Measurements from ENCODE around the gene TMEM116.
"Not testable (repeated sequence)": the region's sequence is repeated elsewhere in the genome, so short reads cannot be mapped to it uniquely, and the experiment has no call there.

TMEM116 gene

GRCh38 chr12:111975161-111975931 lies 37.6 kb downstream of the TMEM116 start:
- no peak for DNase-seq

DNA sequence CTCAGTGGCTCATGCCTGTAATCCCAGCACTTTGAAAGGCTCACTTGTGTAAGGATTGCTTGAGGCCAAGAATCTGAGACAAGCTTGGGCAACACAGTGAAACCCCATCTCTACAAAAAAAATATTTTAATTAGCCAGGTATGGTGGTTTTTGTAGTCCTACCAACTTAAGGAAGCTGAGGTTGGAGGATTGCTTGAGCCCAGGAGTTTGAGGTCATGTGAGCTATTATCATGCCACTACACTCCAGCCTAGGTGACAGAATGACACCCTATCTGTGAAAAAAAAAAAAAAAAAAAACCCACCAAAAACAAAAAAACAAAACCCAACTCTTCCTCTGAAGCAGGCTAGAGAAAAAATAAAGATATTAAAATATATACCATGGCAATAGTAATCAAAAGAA lies 41.2 kb downstream of the TMEM116 start:
- DNase-seq = no peak

DNA sequence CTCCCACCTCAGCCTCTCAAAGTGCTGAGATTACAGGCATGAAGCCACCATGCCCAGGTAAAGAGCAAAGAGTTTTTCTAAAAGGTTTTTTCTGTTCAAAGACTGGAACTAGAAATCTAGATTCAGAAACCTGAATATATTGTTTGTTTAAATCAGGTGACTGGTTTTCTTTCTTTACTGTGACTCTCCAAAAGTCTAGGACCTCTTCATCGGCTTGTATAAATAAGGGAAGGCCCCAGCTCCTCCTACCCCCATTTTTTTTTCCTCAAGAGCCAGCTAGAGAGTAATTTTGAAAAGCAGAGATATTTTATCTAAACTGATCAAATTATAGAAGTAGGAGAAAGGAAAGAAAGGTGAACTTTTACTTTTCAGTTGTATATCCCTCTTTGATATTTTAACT lies 48.0 kb downstream of the TMEM116 start:
- DNase-seq = no peak

DNA sequence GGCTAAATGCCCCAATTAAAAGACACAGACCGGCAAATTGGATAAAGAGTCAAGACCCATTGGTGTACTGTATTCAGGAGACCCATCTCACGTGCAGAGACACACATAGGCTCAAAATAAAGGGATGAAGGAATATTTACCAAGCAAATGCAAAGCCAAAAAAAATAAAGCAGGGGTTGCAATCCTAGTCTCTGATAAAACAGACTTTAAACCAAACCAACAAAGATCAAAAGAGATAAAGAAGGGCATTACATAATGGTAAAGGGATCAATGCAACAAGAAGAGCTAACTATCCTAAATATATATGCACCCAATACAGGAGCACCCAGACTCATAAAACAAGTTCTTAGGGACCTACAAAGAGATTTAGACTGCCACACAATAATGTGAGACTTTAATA lies 53.4 kb downstream of the TMEM116 start:
- DNase-seq = not testable (repeated sequence)

DNA sequence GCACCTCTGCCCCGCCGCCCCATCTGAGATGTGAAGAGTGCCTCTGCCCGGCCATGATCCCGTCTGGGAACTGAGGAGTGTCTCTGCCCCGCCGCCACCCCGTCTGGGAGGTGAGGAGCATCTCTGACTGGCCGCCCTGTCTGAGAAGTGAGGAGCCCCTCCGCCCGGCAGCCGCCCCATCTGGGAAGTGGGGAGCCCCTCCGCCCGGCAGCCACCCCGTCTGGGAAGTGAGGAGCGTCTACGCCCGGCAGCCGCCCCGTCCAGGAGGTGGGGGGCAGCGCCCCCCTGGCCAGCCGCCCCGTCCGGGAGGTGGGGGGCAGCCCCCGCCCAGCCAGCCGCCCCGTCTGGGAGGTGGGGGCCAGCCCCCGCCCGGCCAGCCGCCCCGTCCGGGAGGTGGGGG lies 55.7 kb downstream of the TMEM116 start:
- DNase-seq = not testable (repeated sequence)

GRCh38 chr12:111954969-111955368 lies 58.0 kb downstream of the TMEM116 start:
- DNase-seq = no peak

GRCh38 chr12:111953455-111953854 lies 59.5 kb downstream of the TMEM116 start:
- DNase-seq = no peak

DNA sequence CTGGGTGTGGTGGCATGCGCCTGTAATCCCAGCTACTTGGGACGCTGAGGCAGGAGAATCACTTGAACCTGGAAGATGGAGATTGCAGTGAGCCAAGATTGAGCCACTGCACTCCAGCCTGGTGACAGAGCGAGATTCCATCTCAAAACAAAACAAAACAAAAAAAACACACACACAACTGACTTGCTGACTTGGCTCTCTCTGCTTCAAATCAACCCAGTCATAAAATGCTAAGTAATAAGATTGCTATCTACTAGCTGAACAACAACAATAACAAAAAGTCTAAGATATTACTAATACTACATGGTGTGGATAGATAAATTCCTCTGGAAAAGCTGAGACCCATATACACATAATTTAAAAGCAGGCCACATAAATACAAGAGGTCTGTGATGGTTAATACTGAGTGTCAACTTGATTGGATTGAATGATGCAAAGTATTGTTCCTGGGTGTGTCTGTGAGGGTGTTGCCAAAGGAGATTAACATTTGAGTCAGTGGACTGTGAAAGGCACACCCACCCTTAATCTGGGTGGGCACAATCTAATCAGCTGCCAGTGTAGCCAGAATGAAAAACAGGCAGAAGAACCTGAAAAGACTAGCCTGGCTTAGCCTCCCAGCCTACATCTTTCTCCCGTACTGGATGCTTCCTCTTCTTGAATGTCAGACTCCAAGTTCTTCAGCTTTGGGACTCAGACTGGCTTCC lies 60.7 kb downstream of the TMEM116 start:
- not testable (repeated sequence) for DNase-seq

- not testable (repeated sequence) for DNase-seq
These were observed 61.8 kb downstream of the TMEM116 start for GRCh38 chr12:111950961-111951676.

DNA sequence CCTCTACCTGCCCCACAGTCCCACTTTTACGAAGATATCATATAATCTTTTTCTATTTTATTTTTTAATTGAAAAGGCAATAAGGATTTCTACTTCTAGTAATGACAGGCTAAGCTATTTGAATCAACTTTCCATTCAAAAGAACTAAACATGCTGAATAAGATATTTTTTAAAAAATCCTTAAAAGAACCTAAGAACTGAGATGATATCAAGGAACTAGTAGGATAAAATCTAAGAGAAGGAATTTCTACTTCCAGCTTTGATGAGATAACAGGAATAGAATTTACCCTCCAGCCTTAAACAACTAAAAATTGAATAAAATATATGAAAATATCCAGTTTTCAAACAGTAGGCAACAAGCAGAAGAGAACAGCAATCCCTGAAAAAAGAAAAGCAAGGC lies 69.0 kb downstream of the TMEM116 start:
- no peak for DNase-seq

- no peak for DNase-seq
These were observed 70.4 kb downstream of the TMEM116 start for GRCh38 chr12:111942557-111942956.

DNA sequence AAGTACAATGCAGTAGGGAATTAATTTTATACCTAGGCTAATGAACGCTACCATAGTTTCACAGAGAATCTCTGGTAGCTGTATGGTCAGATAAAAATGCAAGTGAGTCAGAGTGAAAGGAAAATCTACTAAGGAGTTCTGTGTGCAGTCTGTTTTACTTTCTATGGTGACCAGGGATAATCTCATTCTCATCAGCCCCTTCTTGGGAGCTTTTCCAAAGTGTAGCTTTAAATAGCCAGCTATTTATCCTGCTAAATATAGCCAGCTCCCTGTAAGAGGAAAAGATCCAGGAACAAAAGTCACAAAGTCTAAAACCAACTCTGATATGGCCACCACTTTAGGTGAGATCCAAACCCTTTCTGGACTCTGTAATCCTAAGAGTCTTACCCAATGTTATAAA lies 75.5 kb downstream of the TMEM116 start:
- DNase-seq = no peak

DNA sequence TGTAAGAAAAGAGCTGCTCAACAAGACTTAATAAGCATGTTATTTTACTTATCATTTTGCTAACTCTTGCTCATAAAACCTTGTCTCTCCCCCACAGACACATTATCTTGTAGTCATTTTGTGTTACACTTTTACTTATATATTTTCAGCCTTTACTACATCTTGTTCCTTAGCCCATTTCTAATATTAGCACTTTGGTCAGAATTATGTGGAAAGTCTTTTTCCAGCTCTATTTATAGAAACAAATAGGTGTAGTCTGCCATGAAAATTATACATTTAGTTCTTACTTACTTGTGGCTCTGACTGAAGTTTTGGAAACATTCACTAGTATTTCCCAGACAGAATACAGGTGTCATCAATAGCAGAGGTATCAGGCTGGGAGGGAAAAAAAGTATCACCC lies 76.1 kb downstream of the TMEM116 start:
- DNase-seq = no peak

GRCh38 chr12:111932241-111932640 lies 80.7 kb downstream of the TMEM116 start:
- DNase-seq = no peak

DNA sequence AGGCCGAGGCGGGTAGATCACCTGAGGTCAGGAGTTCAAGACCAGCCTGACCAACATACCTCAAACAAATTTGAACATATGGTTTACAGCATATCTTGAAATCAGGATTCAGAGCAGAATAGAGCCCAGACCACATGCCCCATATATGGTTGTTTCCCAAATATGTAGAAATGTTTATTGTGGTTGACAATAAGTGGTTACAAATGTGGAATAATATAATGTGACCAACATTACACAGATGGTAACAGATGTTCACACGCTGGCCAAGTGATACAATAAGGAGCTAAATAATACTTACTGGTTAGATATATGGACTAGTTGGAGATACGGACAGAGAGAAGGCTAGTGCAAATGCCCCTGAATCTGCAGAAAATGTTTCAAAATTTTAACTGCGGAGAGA lies 85.6 kb downstream of the TMEM116 start:
- no peak for DNase-seq

GRCh38 chr12:111926631-111927030 lies 86.3 kb downstream of the TMEM116 start:
- no peak for DNase-seq

- DNase-seq = no peak
These were observed 87.8 kb downstream of the TMEM116 start for GRCh38 chr12:111925171-111925570.

GRCh38 chr12:111907740-111908139 lies 105.2 kb downstream of the TMEM116 start:
- DNase-seq = no peak

DNA sequence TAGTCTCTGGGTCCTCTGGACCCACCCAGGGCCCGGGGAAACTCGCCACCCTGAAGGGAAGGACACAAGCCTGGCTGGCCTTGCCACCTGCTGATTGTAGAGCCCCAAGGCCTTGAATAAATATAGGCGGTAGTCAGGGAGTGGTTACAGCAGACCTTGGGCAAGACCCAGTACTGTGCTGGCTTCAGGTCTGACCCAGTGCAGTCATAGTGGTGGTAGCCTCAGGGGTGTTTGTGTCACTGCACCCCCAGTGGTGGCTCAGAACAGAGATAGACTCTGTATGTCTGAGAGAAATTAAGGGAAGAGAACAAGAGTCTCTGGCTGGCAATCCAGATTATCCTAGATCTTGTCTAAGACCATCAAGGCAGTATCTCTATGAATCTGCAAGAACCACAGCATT lies 107.5 kb downstream of the TMEM116 start:
- no peak for DNase-seq

DNA sequence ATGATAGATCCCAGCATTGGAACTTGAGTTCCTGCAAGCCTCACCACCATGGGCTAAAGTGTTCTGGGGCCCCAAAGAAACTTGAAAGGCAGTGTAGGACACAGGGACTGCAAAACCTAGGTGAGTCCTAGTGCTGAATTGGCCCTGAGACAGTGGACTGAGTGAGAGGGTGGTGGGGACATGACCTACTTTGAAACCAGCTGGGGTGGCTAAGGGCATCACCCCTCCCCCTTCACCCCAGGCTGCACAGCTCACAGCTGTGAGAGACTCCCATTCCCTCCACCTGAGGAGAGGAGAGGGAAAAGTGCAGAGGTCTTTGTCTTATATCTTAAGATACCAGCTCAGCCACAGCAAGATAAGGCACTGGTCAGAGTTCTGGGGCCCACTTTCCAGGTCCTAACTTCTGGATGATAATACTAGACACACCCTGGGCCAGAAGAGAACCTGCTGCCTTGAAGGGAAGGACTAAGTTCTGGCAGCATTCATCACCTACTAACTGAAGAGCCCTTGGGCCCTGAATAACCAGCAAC lies 108.5 kb downstream of the TMEM116 start:
- DNase-seq = no peak

DNA sequence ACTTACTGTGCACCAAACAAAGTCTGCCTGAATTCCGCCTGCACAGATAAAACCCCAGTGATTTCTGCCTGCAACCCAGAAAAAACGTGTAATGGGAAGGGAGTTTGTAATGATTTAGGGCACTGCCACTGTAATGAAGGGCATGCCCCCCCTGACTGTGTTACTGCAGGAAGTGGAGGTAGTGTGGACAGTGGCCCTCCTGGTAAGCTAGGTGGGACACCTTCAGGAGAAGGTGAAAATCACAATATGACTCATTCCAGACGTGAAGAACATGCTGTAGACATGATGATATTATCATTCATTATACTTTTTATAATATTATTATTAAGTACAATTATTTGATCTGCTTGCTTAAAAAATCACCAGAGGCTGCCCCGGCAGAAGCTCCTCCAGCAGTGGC lies 111.8 kb downstream of the TMEM116 start:
- no peak for DNase-seq

DNA sequence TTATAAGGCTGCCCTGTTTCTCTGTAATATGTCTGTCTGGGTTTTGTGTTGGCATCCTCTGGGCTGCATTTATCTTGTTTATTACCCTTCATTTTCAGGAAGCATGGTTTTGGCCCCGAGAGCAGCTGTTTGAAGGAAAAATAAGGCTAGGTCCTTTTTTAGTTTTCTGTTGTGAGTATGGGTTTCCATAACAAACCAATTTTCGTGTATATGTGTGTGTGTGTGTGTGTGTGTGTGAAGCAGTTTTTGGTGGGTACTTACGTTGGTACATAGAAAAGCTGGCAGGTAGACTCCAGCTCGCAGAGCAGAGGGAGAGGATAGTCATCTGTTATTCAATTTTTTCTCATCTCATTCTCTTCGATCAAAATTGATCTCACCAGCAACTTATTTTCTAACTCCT lies 118.4 kb downstream of the TMEM116 start:
- no peak for DNase-seq

GRCh38 chr12:111893287-111893686 lies 119.7 kb downstream of the TMEM116 start:
- no peak for DNase-seq

Measured in activated naive CD4-positive, alpha-beta T cell (primary cell).